Activated CD4-positive, alpha-beta T cell treated with anti-CD3 and anti-CD28 coated beads, Interleukin-2, amount 50 U/mL, for 1 hour (primary cell): ENCODE data around the gene ARHGAP8.

Experiments
- DNase-seq: peaks from one replicate; pipeline ENCODE4 v3.0.0-alpha.2; 2020

Gene ARHGAP8

DNA sequence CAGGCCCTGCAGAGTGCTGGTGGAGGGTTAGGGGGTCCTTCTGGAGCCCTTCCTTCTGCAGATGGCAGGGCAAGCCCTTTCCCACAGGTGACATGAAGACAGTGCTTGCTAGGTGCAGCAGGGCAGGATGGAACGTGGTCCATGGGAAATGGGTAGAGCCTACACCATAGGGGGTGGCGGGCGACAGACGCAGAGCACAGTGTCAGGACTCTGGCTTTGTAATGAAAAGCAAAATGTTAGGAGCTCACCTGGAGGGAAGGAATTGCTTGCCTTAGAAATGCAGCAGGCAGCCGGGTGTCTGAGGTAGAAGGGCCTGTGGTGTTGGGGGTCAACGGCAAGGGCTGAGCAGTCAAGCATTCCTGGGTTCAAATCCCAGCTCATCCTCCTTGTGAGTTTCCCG is 54.9 kb downstream of the ARHGAP8 start:
- no peak for DNase-seq

DNA sequence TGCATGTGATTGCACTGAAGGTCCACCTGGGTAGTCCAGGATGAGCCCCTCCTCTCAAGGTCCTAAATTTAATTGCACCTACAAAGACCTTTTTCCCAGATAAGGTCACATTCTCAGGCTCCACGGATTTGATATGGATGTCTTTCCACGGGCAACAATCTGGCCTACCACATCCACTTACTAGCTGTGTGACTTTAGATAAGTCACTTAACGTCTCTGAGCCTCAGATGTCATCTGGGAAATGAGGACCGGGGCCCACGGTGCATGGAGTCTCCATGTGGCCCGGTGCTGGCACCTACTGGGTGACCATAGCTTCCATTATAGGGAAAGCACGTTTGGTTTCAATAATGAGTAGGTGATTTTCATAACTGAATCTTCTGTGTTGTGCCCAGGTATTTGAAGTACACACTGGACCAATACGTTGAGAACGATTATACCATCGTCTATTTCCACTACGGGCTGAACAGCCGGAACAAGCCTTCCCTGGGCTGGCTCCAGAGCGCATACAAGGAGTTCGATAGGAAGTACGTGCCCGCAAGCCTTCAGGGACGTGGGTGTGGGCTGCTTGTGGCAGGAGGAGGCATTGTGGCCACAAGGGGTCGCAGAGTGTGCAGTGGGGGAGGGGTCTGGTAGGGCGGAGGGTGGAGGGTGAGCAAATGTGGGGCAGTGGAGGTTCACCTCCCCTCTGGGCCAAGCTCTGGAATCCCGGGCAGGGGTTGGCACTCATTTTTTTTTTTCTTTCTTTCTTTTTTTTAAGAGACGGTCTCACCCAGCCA is 55.7 kb downstream of the ARHGAP8 start:
- no peak for DNase-seq

DNA sequence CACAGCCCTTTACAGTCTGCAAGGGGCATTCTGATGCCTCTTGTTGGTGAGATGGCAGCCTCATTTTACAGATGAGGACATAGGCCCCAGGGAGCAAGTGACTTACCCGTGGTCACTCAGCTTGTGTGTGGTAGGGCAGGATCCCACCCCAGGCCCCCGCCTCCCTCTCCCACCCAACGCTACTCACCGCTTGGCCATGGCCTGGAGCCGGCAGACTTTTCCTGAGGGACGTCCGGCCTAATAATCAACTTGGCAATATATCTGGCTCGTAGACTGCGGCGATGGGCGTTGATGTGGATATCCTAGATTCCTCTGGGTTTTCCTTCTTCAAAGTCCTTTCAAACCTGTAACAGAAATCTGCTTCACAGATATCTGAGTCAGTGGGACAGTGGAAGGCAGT is 57.1 kb downstream of the ARHGAP8 start:
- DNase-seq = no peak

DNA sequence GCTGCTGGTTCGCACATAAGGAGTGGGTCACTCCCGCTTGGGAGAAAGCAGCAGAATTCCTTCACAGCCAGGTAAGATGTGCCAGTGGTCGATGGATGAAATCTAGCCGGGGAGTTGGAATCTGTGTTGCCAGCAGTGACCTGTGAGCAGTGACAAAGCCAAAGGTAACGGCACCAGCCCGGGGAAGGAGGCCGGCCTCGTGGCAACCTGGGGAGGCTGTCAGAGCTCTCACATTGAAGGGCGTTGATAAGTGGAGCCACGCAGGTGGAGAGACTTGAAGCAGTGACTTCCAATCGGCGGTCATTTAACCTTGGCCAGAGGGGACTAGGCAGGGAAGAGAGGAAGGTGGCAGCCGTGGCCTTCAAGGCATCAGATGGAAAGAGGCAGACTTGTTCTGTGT is 58.8 kb downstream of the ARHGAP8 start:
- DNase-seq = no peak

DNA sequence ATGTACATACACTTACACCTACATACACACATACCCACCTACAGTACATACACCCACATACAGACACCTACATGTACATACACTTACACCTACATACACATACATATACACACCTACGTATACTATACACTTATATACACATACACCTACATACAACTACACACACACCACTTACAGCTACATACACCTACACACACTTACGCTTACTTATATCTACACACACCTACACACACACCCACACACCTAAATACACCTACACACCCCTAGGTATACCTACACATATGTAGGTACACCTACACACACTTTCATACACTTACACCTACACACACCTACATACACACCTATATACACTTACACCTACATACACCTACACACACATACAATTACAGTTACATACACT is 61.0 kb downstream of the ARHGAP8 start:
- no peak for DNase-seq

DNA sequence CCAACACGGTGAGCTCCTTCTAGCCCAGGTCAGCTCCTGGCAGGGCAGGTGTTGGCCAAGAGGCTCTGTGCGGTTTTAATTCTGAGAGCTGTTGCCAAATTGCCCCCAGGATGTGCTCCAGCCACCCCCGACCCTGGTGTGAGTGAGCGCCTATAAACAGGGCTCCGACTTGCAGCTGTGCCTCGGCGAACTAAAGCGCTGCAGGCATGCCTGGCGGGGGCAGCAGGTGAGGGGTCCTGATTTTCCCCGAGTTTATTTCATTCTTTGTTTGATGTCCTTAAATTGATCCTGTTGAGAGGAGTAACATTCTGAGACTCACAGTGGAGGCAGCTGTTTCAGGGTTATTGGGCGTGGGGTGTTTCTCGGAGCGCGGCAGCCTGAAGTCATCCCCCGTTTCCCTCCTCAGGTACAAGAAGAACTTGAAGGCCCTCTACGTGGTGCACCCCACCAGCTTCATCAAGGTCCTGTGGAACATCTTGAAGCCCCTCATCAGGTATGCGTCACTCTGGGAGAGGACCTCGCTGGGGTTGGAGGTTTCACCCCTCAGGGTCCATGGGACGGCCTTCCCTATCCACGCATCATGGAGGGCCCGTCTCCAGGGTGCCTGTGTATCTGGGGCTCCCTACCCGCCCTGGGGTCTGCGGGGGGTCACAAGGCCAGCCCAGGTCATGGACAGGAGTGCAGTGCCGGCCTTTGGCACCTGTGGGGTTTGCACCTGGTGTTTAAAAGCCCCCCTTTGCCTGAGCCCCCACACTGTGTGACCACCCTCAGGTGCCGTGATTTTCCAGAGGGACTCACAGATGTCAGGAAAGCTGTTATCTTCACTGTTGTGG is 62.1 kb downstream of the ARHGAP8 start:
- DNase-seq = no peak

DNA sequence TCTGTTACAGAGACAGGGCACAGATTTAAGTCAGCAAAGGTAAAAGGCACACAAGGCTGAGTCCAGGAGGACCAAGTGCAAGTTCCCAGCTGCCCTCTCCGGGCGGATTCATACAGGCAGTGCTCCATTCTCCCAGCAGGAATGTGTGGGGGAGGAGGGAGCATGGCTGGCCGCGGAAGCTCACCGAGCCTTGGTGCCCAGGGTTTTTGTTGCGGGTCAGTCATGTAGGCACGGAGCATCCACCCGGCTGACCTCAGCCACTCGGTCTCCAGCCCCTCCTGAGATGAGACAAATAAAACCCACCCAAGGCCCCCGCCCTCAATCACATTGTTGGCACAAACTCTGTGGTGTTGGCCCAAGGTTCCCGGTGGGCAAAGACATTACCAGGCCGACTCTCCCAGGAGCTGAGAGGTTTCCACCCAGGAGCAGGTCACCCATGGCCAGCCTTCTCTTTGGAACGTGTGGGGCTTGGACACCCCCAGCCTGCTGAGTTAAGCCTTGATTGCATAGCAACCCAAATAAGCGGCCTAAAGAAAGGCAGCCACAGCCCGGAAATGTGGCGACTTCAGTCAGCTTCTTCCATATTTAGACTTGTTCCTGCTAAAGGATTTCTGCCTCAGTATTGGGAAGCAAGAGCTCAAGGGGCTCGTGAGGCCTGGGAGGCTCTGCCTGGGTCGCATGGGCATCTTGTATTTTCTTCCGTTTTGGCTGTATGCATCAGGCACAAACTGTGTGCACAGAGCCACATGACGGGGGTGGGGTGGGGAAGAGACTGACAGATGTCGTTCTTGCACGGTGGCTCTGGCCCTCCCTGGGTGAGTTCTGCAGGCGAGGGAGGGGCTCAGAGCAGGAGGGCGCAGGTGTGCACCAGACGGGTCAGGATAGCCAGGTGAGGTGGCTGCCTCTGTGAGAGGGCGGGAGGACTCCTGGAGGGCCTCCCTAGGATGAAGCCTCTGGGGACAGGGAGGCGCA is 63.0 kb downstream of the ARHGAP8 start:
- no peak for DNase-seq

DNA sequence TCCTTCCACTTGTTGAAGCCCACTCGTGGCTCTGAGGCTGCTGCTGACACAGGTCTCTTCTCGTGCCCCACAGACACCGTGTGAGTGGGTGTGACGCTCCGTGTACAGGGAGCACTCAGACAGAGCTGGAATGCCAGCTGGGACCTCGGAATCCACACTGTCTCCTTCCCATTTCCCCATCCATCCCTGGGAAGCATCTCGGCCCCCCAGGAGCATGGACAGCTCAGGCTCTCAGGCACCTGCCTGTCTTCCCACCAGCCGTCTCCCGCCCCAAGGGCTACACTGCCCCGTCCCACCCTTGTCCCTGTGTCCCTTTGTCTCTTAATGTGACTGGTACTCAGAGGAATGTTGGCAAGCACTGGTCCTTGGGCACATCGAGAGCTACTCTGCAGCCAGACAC is 63.8 kb downstream of the ARHGAP8 start:
- DNase-seq = no peak

DNA sequence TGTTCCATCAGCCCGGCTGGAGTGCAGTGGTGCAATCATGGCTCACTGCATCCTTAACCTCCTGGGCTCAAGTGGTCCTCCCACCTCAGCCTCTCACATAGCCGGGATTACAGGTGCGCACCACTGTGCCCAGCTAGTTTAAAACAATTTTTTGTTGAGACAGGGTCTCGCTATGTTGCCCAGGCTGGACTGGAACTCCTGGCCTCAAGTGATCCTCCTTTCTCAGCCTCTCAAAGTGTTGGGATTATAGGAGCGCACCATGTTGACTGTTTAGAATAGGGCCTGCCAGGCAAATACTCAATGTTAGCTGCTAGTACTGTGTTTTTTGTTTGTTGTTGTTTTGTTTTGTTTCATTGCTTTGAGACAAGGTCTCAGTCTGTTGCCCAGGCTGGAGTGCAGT is 66.4 kb downstream of the ARHGAP8 start:
- DNase-seq = no peak

DNA sequence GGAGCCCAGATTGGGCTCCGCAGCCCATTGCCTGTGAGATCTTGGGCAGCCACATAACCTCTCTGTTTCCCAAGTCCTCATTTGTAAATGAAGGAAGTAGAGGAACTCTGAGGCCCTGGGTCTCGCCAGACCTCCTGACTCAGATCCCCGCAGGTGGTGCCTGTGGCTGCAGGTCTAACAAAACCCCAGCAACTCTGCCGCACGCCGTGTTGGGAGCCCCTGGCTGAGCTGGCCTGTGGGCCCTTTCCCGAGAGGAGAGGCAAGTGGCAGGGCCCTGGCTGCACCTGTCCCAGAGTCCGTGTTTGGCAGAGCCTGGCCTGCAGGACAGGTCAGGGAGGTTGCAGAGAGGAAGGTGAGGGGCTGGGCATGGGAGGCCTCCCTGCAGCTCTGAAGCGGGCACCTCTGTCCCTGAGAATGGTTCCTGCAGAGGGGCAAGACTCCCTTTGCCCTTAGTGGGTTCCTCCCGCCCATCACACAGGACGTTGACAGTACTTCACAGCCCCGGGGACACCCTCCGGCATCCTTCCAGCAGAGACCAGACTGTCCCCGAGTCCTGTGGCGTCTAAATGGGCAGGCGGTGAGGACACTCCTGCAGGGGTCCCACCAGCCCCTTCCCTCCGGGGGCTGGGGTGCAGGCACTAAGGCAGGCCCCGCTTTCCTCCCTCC is 67.7 kb downstream of the ARHGAP8 start:
- DNase-seq = no peak

DNA sequence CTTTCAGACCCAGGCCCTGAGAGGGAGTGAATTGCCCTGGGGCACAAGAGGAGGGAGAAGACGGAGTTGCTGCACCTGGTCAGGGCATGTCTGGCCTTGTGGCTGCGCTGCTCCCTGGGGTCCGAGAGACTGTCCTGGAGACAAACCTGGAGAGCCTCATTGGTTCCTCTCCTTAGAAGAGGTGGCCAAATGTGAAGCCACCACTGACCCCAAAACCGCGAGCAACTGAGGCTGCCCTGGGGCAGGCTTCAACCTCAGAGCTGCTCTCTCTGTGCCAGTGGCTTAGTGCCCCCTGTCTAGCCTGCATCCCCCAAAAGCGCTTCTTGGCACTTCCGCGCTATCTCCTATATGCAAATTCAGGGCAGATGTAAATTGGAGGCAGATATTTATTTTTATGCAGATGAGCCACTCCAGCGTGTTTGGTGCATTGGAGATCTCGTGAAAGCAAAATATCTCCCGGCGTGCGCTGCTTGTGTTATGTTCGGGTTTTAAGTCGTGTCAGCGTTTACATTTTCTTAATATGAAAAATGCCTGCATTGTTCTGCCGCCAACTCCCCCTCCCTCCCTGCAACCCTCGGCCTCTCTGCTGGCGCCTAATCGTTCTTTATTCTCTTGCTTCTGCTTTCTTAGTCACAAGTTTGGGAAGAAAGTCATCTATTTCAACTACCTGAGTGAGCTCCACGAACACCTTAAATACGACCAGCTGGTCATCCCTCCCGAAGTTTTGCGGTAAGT is 69.5 kb downstream of the ARHGAP8 start:
- no peak for DNase-seq

DNA sequence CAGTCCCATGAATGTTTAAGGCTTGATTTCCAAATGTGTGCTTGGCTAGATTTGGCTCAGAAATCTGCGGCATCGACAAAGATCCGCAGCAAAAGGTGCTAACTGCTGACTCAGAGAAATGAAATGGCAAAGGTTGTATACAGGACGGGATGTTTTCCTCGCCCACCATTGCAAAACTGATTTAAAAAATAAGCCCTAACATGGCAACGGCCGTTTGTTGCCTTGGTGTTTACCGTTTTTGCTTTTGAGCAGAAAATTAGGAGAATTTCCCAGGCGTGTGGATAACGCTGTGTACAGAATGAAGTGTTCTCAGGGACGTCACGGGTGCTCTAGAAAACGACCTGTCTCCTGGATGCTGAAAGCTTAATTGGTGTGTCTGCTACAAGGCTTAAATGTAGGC is 70.2 kb downstream of the ARHGAP8 start:
- DNase-seq = no peak

DNA sequence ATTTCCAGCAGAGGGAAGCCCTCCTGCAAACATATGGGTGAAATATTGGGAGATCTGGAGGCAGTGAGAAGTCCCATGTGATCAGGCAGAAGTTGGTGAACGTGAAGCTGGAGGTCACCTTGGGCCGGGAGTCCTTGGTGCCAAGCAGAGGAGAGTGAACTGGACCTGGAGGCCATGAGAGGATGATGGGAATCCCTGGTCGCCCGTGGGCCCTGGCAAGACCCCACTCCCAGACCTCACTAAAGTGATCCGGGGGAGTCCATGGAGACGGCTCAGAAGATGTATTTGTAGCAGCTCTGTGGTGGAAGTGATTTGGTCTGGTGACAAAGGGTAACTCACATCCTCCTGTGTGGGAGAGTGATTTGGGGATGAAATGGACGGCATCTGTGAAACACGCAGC is 71.0 kb downstream of the ARHGAP8 start:
- no peak for DNase-seq

DNA sequence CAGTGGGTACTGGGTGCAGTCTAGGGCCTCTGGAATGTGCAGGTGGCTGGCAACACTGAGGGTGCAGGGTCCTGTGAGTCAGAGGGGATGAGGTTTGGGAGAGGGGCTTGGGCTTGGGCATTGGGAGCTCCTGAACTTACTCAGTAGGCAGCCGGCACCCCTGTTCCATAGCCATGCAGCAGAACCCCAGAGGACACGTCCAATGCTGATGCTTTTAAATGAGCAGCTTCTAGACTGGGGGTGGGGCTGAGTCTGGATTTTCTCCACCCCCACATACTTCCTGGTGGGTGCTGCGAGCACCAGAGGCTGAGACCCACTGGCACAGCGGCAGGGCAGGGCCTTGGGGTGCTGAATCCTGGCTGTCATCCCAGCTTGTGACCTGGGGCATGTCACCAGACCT is 71.4 kb downstream of the ARHGAP8 start:
- DNase-seq = no peak

DNA sequence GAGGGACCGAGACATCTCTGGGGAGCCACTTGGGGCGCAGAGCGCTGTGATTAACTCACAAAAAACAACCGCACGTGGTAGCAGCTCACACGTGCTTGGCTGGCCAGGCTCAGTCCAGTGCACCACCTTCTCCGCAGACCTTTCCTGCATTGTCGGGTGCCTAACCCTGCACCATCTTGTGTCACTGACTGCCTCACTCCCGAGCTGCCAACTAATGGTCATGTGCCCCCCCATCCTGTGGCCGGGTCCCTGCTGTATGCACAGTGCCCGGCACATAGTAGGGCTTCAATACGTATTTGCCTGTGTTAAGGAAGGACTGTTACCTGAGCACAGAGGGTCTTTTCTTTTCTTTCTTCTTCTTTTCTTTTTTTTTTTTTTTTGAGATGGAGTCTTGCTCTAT is 71.9 kb downstream of the ARHGAP8 start:
- DNase-seq = no peak

DNA sequence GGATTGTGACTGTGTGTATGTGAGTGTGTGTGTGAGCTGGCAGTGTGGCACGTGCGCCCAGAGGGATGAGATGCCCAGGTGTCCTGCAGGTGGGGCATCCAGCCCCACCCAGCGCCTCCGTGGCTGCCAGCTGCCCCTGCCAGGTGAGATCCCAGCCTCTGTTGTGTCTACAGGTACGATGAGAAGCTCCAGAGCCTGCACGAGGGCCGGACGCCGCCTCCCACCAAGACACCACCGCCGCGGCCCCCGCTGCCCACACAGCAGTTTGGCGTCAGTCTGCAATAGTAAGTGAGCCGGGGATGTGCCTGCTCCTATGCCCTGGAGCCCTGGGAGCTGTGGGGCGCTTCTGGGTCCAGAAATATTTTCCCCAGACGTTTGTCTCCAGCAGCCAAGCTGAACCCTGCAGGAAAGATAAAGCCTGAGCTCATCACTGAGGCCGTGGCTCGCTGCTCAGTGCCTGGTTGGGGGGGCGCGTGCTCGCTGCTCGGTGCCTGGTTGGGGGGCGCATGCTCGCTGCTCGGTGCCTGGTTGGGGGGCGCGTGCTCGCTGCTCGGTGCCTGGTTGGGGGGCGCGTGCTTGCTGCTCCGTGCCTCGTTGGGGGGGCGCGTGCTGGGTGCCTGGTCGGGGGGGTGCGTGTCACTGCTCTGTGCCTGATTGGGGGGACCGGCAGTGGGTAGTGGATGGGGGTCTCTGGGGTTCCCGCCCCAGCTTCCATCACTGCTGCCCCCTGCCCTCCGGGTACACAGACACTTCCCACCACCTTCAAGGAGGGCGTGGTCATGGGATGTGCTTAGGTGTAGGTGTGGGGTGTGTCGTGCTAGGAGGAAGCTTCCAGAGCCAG is 73.2 kb downstream of the ARHGAP8 start:
- DNase-seq = no peak

DNA sequence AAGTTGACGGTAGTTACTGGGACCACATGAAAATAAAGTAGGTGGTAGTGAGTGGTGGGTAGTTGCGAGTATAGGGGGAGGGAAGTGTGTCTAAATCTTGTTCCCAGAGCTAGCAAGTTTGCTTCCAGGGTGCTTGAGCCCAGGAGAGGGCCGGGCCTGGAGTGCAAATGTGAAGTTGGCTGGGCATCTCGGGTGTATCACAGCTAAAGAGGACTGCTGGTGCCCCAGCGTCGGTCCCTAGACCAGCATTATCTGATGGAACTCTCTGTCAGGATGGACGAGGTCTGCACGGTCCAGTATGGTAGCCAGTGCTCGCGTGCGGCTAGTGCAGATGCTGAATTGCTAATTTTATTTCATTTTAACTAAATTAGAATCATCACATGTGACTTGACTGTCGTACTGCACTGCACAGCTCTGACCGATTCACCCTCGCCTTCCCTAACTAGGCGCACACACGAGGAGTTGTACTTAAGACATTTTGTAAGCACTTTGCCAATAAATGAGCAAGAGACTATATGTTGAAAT is 75.4 kb downstream of the ARHGAP8 start:
- no peak for DNase-seq

DNA sequence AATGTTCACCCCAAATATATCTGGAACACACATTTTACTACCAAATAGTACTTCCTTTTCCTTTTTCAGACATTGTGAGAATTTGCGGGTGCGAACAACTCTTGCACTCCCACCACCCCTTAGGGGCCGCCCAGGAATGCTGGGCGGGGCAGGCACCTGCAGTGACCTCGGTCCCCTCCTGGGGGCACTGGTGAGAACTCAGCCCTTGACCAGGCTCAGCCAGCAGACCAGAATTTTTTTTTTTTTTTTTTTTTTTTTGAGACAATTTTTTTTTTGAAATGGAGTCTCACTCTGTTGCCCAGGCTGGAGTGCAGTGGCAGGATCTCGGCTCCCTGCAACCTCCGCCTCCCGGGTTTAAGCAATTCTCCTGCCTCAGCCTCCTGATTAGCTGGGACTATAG is 75.8 kb downstream of the ARHGAP8 start:
- no peak for DNase-seq

DNA sequence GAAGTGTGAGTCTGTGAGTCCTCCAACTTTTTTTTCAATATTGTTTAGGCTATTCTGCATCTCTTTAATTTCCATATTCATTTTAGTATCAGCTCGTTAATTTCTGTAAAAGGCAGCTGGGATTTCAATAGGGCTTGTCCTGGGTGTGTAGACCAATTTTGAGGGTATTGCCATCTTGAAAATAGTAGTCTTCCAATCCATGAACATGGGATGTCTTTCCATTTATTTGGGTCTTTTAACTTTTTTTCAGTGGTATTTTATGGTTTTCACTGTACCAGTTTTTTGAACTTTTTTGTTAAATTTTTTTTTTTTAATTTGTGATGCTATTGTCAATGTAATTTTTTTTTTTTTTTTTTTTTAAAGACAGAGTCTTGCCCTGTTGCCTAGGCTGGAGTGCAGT is 79.5 kb downstream of the ARHGAP8 start:
- no peak for DNase-seq

DNA sequence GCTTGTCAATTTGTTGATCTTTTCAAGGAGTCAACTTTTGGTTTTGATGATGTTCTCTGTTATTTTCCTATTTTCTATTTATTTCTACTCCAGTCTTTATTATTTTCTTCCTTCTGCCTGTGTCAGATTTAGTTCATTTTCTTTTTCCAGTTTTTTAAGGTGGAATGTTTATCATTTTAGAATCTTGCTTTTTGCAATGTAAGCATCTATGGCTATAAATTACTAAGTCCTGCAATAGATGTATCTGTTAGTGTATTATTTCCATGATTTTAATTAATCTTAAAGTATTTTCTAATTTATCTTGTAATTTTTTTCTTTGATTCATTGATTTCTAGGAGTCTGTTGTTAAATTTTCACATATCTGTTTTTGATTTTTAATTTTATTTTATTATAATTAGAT is 81.7 kb downstream of the ARHGAP8 start:
- no peak for DNase-seq

DNA sequence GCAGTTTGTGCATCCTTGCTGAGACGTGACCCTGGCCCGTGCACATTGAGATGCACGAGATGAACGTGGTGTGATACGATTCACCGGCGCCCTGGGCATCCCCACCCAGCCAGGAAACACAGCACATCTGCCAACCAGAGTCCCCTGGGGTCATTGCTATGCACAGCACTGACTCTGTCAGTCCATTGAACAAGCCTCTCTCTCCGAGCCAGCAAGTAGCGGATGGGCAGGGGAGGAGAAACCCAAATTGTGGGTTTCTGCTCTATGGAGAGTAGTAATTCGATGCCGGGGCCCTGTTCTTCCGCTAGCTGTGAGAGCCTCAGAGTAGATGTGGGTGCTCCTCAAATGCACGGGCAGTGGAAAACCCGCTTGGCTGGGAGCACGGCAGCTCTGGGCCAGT is 85.1 kb downstream of the ARHGAP8 start:
- no peak for DNase-seq
